ENCODE measurements around the gene TICAM1. TPM values are rescaled to one million over a fixed set of nuclear protein-coding genes. Genes with fewer than 3 reads are reported as not detected.
A peak's percentile ranks its signal among the peaks of the same experiment; 100 is the strongest.
"Not testable (repeated sequence)": the region's sequence is repeated elsewhere in the genome, so short reads cannot be mapped to it uniquely, and the experiment has no call there.

Gene TICAM1
- total RNA-seq, 4 donors from 2014 or later: 3.5 to 10.8 (median 4.7) TPM

DNA sequence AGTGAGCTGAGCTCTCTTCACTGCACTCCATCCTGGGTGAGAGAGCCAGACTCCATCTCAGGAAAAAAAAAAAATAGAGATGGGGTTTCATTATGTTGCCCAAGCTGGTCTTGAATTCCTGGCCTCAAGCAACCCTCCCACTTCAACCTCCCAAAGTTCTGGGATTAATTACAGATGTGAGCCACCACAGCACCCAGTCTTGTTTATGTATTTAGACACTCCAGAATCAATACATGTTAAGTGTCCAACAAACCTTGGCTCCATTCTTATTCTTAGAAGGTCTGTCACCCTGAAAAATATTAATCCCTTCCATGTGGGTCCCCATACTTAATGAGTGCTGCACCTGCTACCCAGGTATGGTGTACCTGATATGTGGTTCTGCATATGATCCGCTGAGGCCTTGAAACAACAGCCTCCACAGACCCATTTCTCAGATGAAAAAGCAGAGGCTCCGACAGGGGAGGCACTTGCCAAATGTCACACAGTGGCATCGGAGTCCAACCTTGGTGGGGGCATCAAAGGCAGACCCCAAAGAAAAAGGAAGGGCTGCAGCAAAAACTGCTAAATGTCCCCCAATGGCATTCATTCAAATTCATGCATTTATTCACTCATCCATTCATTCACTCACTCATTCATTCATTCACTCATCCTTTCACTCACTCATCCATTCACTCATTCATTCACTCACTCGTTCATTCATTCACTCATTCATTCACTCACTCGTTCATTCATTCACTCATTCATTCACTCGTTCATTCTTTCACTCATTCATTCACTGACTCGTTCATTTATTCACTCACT, 16.7 kb downstream of the TICAM1 start:
- H3K4me3 ChIP-seq: no peak overlapping the region

DNA sequence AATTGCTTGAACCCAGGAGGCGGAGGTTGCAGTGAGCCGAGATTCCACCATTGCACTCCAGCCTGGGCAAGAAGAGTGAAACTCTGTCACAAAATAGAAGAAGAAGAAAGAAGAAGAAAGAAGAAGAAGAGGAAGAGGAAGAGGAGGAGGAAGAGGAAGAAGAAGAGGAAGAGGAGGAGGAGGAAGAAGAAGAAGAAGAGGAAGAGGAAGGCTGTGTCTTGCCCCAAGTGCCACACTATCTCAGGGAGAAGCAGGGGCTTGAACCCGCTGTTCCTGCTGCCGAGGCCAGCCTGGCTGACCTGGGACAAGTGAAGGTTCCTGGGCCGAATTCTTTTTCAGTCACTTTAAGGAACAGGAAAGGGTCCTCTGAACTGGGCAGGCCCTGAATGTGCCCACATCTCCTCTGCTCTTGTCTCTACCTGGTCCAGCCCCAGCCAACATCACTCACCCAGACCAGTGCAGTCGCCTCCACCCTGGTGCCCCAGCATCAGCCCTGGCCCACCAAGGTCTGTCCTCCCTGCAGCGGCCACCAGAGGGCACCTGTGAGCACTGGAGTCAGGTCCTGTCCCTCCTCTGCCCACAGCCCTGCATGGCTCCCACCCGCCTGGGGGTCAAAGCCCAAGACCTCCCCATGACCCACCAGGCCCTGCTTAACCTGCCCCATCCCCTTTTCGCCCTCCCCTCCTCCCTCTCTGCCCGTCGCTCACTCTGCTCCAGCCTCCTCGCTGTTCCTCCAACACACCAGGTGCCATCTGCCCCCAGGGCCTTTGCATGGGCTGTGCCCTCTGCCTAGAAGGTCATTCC, 20.0 kb downstream of the TICAM1 start:
- H3K36me3 ChIP-seq: peaks cover 0 to 6% (median 0%) of the 10 kb centered on the region in 3 donors
- peaks cover 0 to 22% (median 2%) of the 10 kb centered on the region in 4 donors for H3K4me1 ChIP-seq
- 56 to 65% methylated on average over 12 of the region's 12 CpGs for WGBS, 2 donors
- DNase-seq (ENCODE audit: low spot score in 2 of 2): peak; percentile 75 to 91
- no peaks in the 10 kb centered on the region for H3K9me3 ChIP-seq
- H3K4me3 ChIP-seq: no peak overlapping the region
- H3K27me3 ChIP-seq: no peaks in the 10 kb centered on the region
- TF ChIP-seq EP300 (IDR thresholded peaks at IDR 0.05) (no peak), POLR2A (IDR thresholded peaks at IDR 0.05) (no peak)
- TF ChIP-seq, protein P1, sequence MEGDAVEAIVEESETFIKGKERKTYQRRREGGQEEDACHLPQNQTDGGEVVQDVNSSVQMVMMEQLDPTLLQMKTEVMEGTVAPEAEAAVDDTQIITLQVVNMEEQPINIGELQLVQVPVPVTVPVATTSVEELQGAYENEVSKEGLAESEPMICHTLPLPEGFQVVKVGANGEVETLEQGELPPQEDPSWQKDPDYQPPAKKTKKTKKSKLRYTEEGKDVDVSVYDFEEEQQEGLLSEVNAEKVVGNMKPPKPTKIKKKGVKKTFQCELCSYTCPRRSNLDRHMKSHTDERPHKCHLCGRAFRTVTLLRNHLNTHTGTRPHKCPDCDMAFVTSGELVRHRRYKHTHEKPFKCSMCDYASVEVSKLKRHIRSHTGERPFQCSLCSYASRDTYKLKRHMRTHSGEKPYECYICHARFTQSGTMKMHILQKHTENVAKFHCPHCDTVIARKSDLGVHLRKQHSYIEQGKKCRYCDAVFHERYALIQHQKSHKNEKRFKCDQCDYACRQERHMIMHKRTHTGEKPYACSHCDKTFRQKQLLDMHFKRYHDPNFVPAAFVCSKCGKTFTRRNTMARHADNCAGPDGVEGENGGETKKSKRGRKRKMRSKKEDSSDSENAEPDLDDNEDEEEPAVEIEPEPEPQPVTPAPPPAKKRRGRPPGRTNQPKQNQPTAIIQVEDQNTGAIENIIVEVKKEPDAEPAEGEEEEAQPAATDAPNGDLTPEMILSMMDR (IDR thresholded peaks at IDR 0.05): peak; percentile 81 to 89 (median 86)
- peak overlapping the region in 2 of 4 donors; percentile 21 to 61 for H3K27ac ChIP-seq

More for the DNA sequence above, 16.7 kb downstream of the TICAM1 start:
- DNase-seq (ENCODE audit: low spot score in 2 of 2): no peak
- H3K9me3 ChIP-seq: no peaks in the 10 kb centered on the region
- peaks cover 0 to 39% (median 0%) of the 10 kb centered on the region in 3 donors for H3K36me3 ChIP-seq
- H3K27me3 ChIP-seq: no peaks in the 10 kb centered on the region
- H3K4me1 ChIP-seq: peaks cover 0 to 12% (median 2%) of the 10 kb centered on the region in 4 donors
- no peak overlapping the region for H3K27ac ChIP-seq
- no peak for TF ChIP-seq POLR2A (IDR thresholded peaks at IDR 0.05)
- no peak for TF ChIP-seq EP300 (IDR thresholded peaks at IDR 0.05)
- TF ChIP-seq, protein P1 (IDR thresholded peaks at IDR 0.05): no peak
- WGBS, 2 donors: 75 to 80% methylated on average over 7 of the region's 7 CpGs

DNA sequence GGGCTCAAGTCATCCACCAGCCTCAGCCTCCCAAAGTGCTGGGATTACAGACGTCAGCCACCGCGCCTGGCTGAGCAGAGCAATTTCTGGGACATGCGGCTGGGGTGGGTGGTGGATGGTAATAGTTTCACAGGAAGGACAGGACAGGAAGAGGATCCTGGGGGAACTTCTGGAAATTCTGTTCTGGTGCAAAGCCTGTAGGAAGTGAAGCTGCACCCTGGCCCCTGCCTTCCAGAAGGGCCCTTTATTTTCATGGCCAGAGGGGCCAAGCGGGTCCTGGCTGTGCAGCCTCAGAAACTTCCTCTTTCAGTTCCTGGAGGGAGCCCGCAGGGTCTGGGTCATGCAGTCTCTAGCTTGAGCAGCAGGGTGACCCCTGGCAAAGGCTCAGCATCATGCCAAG, 24.3 kb downstream of the TICAM1 start:
- no peak for DNase-seq (ENCODE audit: low spot score in 2 of 2)
- no peak for TF ChIP-seq POLR2A (IDR thresholded peaks at IDR 0.05)
- TF ChIP-seq EP300 (IDR thresholded peaks at IDR 0.05): peak in 1 of 2 donors; percentile 5
- Histone ChIP-seq H3K36me3 (no peaks in the 10 kb centered on the region), H3K9me3 (no peaks in the 10 kb centered on the region), H3K4me3 (no peak overlapping the region), H3K27ac (peak overlapping the region in 1 of 4 donors; percentile 59), H3K4me1 (peaks cover 0 to 10% (median 0%) of the 10 kb centered on the region in 4 donors), H3K27me3 (no peaks in the 10 kb centered on the region)
- 58 to 71% methylated on average over 6 of the region's 6 CpGs for WGBS, 2 donors

DNA sequence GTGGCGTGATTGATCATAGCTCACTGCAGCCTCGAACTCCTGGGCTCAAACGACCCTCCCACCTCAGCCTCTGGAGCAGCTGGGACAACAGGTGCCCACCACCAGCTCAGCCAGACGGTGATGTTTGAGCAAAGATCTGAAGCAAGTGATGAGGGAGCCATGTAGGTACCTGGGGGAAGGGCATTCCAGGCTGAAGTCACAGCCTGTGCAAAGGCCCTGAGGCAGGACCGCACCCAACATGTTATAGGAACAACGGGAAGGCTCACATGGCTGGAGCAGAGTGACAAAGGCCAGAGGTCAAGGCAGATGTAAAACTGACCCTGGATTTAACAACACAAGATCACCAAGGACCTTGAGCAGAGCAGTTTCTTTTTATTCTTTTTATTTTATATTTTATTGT, 25.1 kb downstream of the TICAM1 start:
- no peak for DNase-seq (ENCODE audit: low spot score in 2 of 2)
- Histone ChIP-seq H3K27ac (no peak overlapping the region), H3K9me3 (no peaks in the 10 kb centered on the region), H3K4me1 (peaks cover 0 to 10% (median 0%) of the 10 kb centered on the region in 4 donors), H3K4me3 (no peak overlapping the region), H3K27me3 (no peaks in the 10 kb centered on the region), H3K36me3 (no peaks in the 10 kb centered on the region)
- 81 to 92% methylated on average over 6 of the region's 6 CpGs for WGBS, 2 donors
- no peak for TF ChIP-seq EP300 (IDR thresholded peaks at IDR 0.05)
- TF ChIP-seq, protein P1 (IDR thresholded peaks at IDR 0.05): no peak
- no peak for TF ChIP-seq POLR2A (IDR thresholded peaks at IDR 0.05)

DNA sequence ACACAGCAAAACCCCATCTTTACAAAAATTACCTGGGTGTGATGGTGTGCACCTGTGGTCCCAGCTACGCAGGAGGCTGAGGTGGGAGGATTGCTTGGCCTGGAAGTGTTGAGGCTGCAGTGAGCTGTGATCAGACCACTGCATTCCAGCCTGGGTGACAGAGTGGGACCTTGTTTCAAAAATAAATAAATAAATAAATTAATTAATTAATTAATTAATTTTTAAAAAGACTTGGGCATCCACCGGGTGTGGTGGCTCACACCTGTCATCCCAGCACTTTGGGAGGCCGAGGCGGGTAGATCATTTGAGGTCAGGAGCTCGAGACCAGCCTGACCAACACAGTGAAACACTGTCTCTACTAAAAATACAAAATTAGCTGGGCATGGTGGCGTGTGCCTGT, 26.4 kb downstream of the TICAM1 start:
- 92 to 96% methylated on average over 6 of the region's 6 CpGs for WGBS, 2 donors

More for the DNA sequence above, 26.4 kb downstream of the TICAM1 start:
- H3K4me3 ChIP-seq; H3K27ac ChIP-seq; DNase-seq (ENCODE audit: low spot score in 2 of 2); H3K4me1 ChIP-seq; H3K27me3 ChIP-seq; H3K9me3 ChIP-seq; H3K36me3 ChIP-seq: not testable (repeated sequence)

Measured in tibial nerve (tissue), 4 donors.